Lower leg skin (tissue), 4 donors: Measurements from ENCODE around the gene CRISPLD2. TPM values are rescaled to one million over a fixed set of nuclear protein-coding genes. Genes with fewer than 3 reads are reported as not detected.
"Not testable (repeated sequence)": the region's sequence is repeated elsewhere in the genome, so short reads cannot be mapped to it uniquely, and the experiment has no call there.

Source experiments
- DNase-seq, 2 donors: peaks; one replicate each; pipeline ENCODE4 v3.0.0-alpha.2; 2019; ENCODE audit warnings: low spot score in 2 of 2
- H3K4me3 ChIP-seq: fragments of 200-600 bp; sonication (generic); 2 replicates; pipeline ENCODE4 v1.5.1; 2017; ENCODE audit warnings: mild to moderate bottlenecking, low read depth; ENCODE audit not compliant: poor library complexity, severe bottlenecking
- POLR2A ChIP-seq, 2 donors: fragments of 450-650 bp; IDR thresholded peaks; one replicate each; pipeline ENCODE4 v1.6.1; 2016 to 2017; ENCODE audit warnings: antibody characterized with exemption in 2 of 2, mild to moderate bottlenecking in 1 of 2, moderate library complexity in 1 of 2
- WGBS, 2 donors: methylation state at CpG; one replicate each; pipeline ENCODE4 v1.1.5; 2018; 5-methylcytosine and 5-hydroxymethylcytosine counted together
- intact Hi-C: fragments of 100-400 bp; cut with DNase I; formaldehyde crosslinking; loops from one replicate; pipeline ENCODE4 v1.15.0; 2023; ENCODE audit warnings: low total_unique reads
- total RNA-seq, 4 donors: library from RNA; depleted of rRNA; stranded (reverse); fragments of >200 nt; gene quantifications; one replicate each; pipeline ENCODE4 v1.1.0, GENCODE V29; 2016
- TF ChIP-seq, protein P1 (sequence below), 3 donors: fragments of 450-650 bp; IDR thresholded peaks; one replicate each; pipeline ENCODE4 v1.5.1; 2016; ENCODE audit warnings: antibody characterized with exemption in 3 of 3, mild to moderate bottlenecking in 3 of 3, moderate library complexity in 2 of 3

CRISPLD2 gene
- total RNA-seq, 4 donors from 2014 or later, result 48.0 to 105 (median 69.5) TPM

- H3K4me3 ChIP-seq, result no peak overlapping the region
- TF ChIP-seq POLR2A (IDR thresholded peaks at IDR 0.05), result no peak
- TF ChIP-seq, protein P1, sequence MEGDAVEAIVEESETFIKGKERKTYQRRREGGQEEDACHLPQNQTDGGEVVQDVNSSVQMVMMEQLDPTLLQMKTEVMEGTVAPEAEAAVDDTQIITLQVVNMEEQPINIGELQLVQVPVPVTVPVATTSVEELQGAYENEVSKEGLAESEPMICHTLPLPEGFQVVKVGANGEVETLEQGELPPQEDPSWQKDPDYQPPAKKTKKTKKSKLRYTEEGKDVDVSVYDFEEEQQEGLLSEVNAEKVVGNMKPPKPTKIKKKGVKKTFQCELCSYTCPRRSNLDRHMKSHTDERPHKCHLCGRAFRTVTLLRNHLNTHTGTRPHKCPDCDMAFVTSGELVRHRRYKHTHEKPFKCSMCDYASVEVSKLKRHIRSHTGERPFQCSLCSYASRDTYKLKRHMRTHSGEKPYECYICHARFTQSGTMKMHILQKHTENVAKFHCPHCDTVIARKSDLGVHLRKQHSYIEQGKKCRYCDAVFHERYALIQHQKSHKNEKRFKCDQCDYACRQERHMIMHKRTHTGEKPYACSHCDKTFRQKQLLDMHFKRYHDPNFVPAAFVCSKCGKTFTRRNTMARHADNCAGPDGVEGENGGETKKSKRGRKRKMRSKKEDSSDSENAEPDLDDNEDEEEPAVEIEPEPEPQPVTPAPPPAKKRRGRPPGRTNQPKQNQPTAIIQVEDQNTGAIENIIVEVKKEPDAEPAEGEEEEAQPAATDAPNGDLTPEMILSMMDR (IDR thresholded peaks at IDR 0.05), result no peak
- WGBS, 2 donors, result 87 to 91% methylated on average over 15 of the region's 15 CpGs
- intact Hi-C loops, result no loop called here
- no peak for DNase-seq
Measured at GRCh38 chr16:84827897-84828296, 8.1 kb downstream of the CRISPLD2 start.

DNA sequence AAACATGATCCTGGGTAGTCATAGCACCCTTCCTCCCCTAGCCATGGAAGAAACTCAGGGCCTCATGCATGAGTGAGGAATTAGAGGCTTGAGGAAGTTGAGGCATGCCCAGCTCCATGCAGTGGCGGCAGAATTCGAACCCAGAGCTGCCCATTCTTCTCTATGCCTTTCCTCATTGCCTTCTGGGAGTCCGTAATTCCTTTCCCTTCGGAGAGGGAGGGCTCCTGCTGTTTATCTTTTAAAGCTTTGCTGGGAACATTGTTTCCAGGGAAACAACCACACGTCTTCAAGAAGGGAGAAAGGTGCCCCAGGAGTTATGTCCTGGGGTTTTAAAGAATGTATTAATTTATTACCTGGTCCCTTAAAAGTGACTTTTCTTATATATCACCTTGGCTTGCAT is 8.5 kb downstream of the CRISPLD2 start:
- intact Hi-C loops, result no loop called here
- no peak for DNase-seq
- TF ChIP-seq, protein P1 (IDR thresholded peaks at IDR 0.05), result no peak
- no peak for TF ChIP-seq POLR2A (IDR thresholded peaks at IDR 0.05)
- H3K4me3 ChIP-seq, result no peak overlapping the region
- 82 to 89% methylated on average over 5 of the region's 5 CpGs for WGBS, 2 donors

DNA sequence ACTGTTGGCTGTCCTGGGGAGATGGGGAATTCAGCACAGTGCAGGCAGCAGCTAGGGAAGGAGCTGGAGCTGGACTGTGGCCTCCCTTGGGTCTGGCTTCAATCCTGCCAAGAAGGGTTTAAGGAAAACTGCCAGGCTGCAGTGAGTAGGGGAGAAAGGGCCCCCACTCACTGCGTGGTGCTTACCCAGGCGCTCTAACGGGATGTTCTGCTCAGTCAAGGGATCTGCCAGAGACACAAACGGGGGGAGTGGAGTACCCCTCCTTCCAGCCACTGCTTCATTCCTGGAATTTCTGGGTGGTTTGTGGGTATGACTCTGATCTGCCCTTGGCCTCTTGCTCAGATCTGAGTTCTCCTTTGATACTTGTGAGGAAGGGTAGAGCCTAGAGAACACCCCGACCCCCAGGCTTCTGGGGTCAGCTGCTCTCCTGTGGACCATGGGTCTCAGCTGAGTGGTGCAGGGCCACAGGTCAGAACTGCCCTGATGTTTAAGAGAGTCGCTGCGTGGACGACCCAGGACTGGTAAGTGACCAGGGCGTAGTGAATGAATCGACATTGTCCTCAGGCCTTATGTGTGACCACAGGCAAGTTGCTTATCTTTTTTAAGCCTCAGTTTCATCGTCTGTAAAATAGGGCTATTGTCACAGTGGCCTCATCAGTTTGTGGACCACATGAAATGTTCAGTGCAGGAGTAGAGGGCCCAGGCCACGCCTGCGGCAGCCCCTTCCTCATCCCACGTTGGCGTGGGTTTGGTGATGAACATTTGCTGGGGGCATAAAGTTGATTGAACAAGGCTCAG is 9.6 kb downstream of the CRISPLD2 start:
- no peak for TF ChIP-seq POLR2A (IDR thresholded peaks at IDR 0.05)
- TF ChIP-seq, protein P1 (IDR thresholded peaks at IDR 0.05), result no peak
- no peak overlapping the region for H3K4me3 ChIP-seq
- intact Hi-C loops, result no loop called here
- WGBS, 2 donors, result 71 to 74% methylated on average over 15 of the region's 15 CpGs
- DNase-seq, result no peak

- no peak overlapping the region for H3K4me3 ChIP-seq
- WGBS, 2 donors, result 89 to 92% methylated on average over 13 of the region's 13 CpGs
- no peak for DNase-seq
- TF ChIP-seq POLR2A (IDR thresholded peaks at IDR 0.05), result no peak
- TF ChIP-seq, protein P1 (IDR thresholded peaks at IDR 0.05), result no peak
- intact Hi-C loops, result no loop called here
Measured at GRCh38 chr16:84830765-84831384, 11.1 kb downstream of the CRISPLD2 start.

GRCh38 chr16:84831728-84832127 is 11.9 kb downstream of the CRISPLD2 start:
- intact Hi-C loops, H3K4me3 ChIP-seq, DNase-seq: not testable (repeated sequence)
- WGBS, 2 donors, result 89 to 90% methylated on average over 10 of the region's 10 CpGs

DNA sequence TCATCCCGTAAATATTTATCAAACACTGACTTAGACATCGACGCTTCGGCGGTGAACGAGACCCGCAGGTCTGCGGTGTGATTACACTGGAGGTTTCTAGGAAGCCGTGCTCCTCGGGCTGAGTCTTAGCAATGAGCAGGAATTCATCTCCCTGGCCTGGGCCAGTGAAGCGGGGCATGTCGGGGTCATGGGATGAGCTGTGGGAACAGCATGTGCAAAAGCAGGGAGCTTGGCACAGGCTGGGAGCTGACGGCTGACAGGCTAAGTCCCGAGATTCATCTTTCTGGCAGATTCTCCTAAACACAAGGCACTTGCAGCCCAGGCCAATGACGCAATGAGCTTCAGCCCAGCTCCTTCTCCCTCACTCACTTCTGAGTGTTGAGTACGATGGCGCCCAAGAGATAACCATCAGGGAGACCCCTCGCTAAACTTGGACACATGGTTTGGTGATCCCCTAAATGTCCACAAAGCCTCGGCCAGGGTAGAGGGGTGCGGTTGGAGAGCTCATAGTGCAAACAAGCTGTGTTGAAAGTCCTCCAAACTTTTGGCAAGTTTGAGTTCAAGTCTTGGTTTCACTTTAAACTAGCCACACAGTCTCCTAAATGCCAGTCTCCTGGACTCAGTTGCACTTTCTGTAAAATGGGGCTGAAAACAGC is 12.8 kb downstream of the CRISPLD2 start:
- DNase-seq, result peak; percentile 89 to 98
- TF ChIP-seq POLR2A (IDR thresholded peaks at IDR 0.05), result no peak
- TF ChIP-seq, protein P1 (IDR thresholded peaks at IDR 0.05), result no peak
- WGBS, 2 donors, result 53 to 66% methylated on average over 18 to 20 of the region's 20 CpGs
- no peak overlapping the region for H3K4me3 ChIP-seq
- intact Hi-C loops, result no loop called here
